Esophagus muscularis mucosa (tissue), 3 donors: ENCODE results near the gene PFN4.

Experiments used
- CTCF ChIP-seq, 3 experiments: fragments of 200-600 bp in 2 of 3; fragments of 450-650 bp in 1 of 3; sonication (generic) in 2 of 3; IDR thresholded peaks; one replicate each; pipeline ENCODE4 v1.5.1; 2017 to 2019; ENCODE audit warnings: antibody characterized with exemption in 3 of 3, mild to moderate bottlenecking in 2 of 3, moderate library complexity in 1 of 3
- POLR2AphosphoS5 ChIP-seq, 2 donors: sonication (generic); formaldehyde crosslinking; IDR thresholded peaks; one replicate each; pipeline ENCODE4 v1.6.1; 2017; ENCODE audit warnings: antibody characterized with exemption in 2 of 2

- TF ChIP-seq CTCF (IDR thresholded peaks at IDR 0.05) (no peak), POLR2AphosphoS5 (IDR thresholded peaks at IDR 0.05) (no peak)
These were observed 917 bp upstream of the PFN4 start for GRCh38 chr2:24123922-24124580.
